OCI-LY7 (cell line): ENCODE results near the gene LCMT1. TPM values are rescaled to one million over a fixed set of nuclear protein-coding genes. Genes with fewer than 3 reads are reported as not detected.

Experiments
- BruUV-seq: library from RNA; stranded (reverse); fragments of 400-500 nt; replicated peaks from 2 replicates; lab custom pipeline; 2021; lab: Mats Ljungman, UMichigan
- CTCF ChIA-PET: fragments of 300-600 bp; sonication (Branson Sonifier 250); formaldehyde crosslinking; loops from one replicate; lab custom pipeline; 2022; ENCODE audit warnings: antibody characterized with exemption; ENCODE audit not compliant: unreplicated experiment; lab: Charles Lee
- POLR2A ChIA-PET: fragments of 300-600 bp; sonication (Branson Sonifier 250); formaldehyde crosslinking; loops from one replicate; lab custom pipeline; 2022; ENCODE audit warnings: antibody characterized with exemption; lab: Charles Lee
- DNase-seq: peaks from one replicate; pipeline ENCODE4 v3.0.0-alpha.2; 2015; ENCODE audit warnings: low spot score
- H2AFZ ChIP-seq: fragments of 200-600 bp; sonication (generic), shearing (Covaris generic); 2 replicates; pipeline ENCODE4 v1.6.1; 2014; ENCODE audit warnings: mild to moderate bottlenecking, antibody characterized with exemption, low read length, moderate library complexity
- H3K27ac ChIP-seq: fragments of 200-600 bp; sonication (generic); 2 replicates; pipeline ENCODE4 v1.5.1; 2014; ENCODE audit warnings: mixed run types, low read depth, mild to moderate bottlenecking, moderate library complexity, low read length, inconsistent platforms; ENCODE audit not compliant: poor library complexity, severe bottlenecking
- H3K36me3 ChIP-seq: fragments of 200-600 bp; sonication (generic); 2 replicates; pipeline ENCODE4 v1.6.1; 2014; ENCODE audit warnings: mild to moderate bottlenecking, antibody characterized with exemption, low read length, moderate library complexity, mixed read lengths; ENCODE audit not compliant: insufficient read depth
- H3K4me1 ChIP-seq: fragments of 200-600 bp; sonication (generic); 2 replicates; pipeline ENCODE4 v1.5.1; 2014; ENCODE audit warnings: mild to moderate bottlenecking, low read length; ENCODE audit not compliant: insufficient read depth, poor library complexity, severe bottlenecking
- H3K4me2 ChIP-seq: fragments of 200-600 bp; sonication (generic); 2 replicates; pipeline ENCODE4 v1.6.1; 2014; ENCODE audit warnings: mild to moderate bottlenecking, low read length
- H3K4me3 ChIP-seq: fragments of 200-600 bp; sonication (generic); 2 replicates; pipeline ENCODE4 v1.5.1; 2014; ENCODE audit warnings: mild to moderate bottlenecking, low read depth, low read length; ENCODE audit not compliant: poor library complexity, severe bottlenecking
- H3K79me2 ChIP-seq: fragments of 200-600 bp; sonication (generic); 2 replicates; pipeline ENCODE4 v1.6.1; 2016; ENCODE audit warnings: low read depth, mild to moderate bottlenecking, low read length, moderate library complexity, mixed read lengths; ENCODE audit not compliant: insufficient read depth
- H3K9me2 ChIP-seq: fragments of 200-600 bp; sonication (generic); 2 replicates; pipeline ENCODE4 v1.6.1; 2016; ENCODE audit warnings: mild to moderate bottlenecking, low read length, mixed read lengths; ENCODE audit not compliant: insufficient read depth
- H3K9me3 ChIP-seq: fragments of 200-600 bp; sonication (generic); 2 replicates; pipeline ENCODE4 v1.6.1; 2014; ENCODE audit warnings: mild to moderate bottlenecking, mixed run types, low read length, mixed read lengths
- H4K20me1 ChIP-seq: fragments of 200-600 bp; sonication (generic); 2 replicates; pipeline ENCODE4 v1.6.1; 2014; ENCODE audit warnings: mild to moderate bottlenecking, antibody characterized with exemption, low read length, moderate library complexity, mixed read lengths; ENCODE audit not compliant: insufficient read depth
- CTCF ChIP-seq: fragments of 200-600 bp; sonication (generic); conservative IDR thresholded peaks from 2 replicates; pipeline ENCODE4 v1.5.1; 2014; ENCODE audit warnings: mild to moderate bottlenecking, antibody characterized with exemption, low read length, moderate library complexity, mixed read lengths
- EZH2phosphoT487 ChIP-seq: fragments of 200-600 bp; sonication (generic); IDR thresholded peaks from 2 replicates; pipeline ENCODE4 v1.6.1; 2018; ENCODE audit warnings: low read depth, borderline replicate concordance, mild to moderate bottlenecking, mixed run types, antibody characterized with exemption, low read length, moderate library complexity, mixed read lengths
- intact Hi-C: fragments of 100-400 bp; cut with micrococcal nuclease; formaldehyde crosslinking; loops from one replicate; pipeline ENCODE4 v1.10.0; 2022; ENCODE audit not compliant: unreplicated experiment
- small RNA-seq: library from RNA; depleted of rRNA; stranded (forward); fragments of <200 nt; gene quantifications from one replicate; pipeline ENCODE3, GENCODE V24; 2014
- total RNA-seq, 2 experiments: library from RNA; depleted of rRNA in 1 of 2; stranded (reverse); fragments of >200 nt in 1 of 2; shearing (Covaris generic) in 1 of 2; gene quantifications; 2 replicates each; pipeline ENCODE4 v1.2.3, GENCODE V29; 2014 to 2022

Gene LCMT1
- total RNA-seq, 2 experiments from 2014 or later, result 19.4 to 42.0 TPM

- H4K20me1 ChIP-seq, result no peaks in the 10 kb centered on the region
- H2AFZ ChIP-seq, result no peak overlapping the region
- no peaks in the 10 kb centered on the region for H3K36me3 ChIP-seq
- no peaks in the 10 kb centered on the region for H3K9me2 ChIP-seq
- no peaks in the 10 kb centered on the region for H3K4me1 ChIP-seq
- BruUV-seq, result no TSS peak
- no peaks in the 10 kb centered on the region for H3K9me3 ChIP-seq
- H3K4me3 ChIP-seq, result no peak overlapping the region
- DNase-seq, result no peak
- no peak overlapping the region for H3K27ac ChIP-seq
- ChIA-PET POLR2A (no interaction called here), CTCF (interaction anchor here (0.6 kb wide), 1 partner anchor 854 kb away, joined by 3 read pairs; no protein-coding TSS in a partner anchor)
- no peaks in the 10 kb centered on the region for H3K79me2 ChIP-seq
- intact Hi-C loops, result loop anchor here (1.0 to 5.0 kb wide), 3 partner anchors 98 to 390 kb away; no protein-coding TSS in a partner anchor
- TF ChIP-seq CTCF (no peak), EZH2phosphoT487 (no peak)
- H3K4me2 ChIP-seq, result no peak overlapping the region
Measured at GRCh38 chr16:25224731-25225319, 113.3 kb downstream of the LCMT1 start.

Small RNAs within 50 kb of the gene (small RNA-seq; reads per million reads assigned to genes)
- not detected for gene RN7SL557P

Other genes starting within 250 kb of the LCMT1 start
- gene ARHGAP17, start 96.4 kb upstream of the LCMT1 start, total RNA-seq (2014; rRNA removed; shearing (Covaris generic)), result 31.4 and 37.1 TPM in 2 replicates
- gene ARHGAP17, start 96.4 kb upstream of the LCMT1 start, total RNA-seq (2022), result 89.3 and 95.1 TPM in 2 replicates
- gene AQP8, start 105.2 kb downstream of the LCMT1 start, total RNA-seq (2014; rRNA removed; shearing (Covaris generic)), result not detected in 2 replicates
- gene AQP8, start 105.2 kb downstream of the LCMT1 start, total RNA-seq (2022), result not detected in 2 replicates
- gene ZKSCAN2, start 146.1 kb downstream of the LCMT1 start, total RNA-seq (2014; rRNA removed; shearing (Covaris generic)), result 7.6 and 10.1 TPM in 2 replicates
- 11.7 and 12.5 TPM in 2 replicates for gene ZKSCAN2, start 146.1 kb downstream of the LCMT1 start, total RNA-seq (2022)